Lower leg skin (tissue), 3 donors: ENCODE results near the gene PCNX1.

Source experiments
- CTCF ChIP-seq, 3 donors: fragments of 450-650 bp; IDR thresholded peaks; one replicate each; pipeline ENCODE4 v1.5.1; 2016; ENCODE audit warnings: antibody characterized with exemption in 3 of 3, mild to moderate bottlenecking in 3 of 3, moderate library complexity in 2 of 3
- POLR2A ChIP-seq, 2 donors: fragments of 450-650 bp; IDR thresholded peaks; one replicate each; pipeline ENCODE4 v1.6.1; 2016 to 2017; ENCODE audit warnings: antibody characterized with exemption in 2 of 2, mild to moderate bottlenecking in 1 of 2, moderate library complexity in 1 of 2

GRCh38 chr14:71105177-71105576 lies 197.9 kb downstream of the PCNX1 start:
- no peak for TF ChIP-seq CTCF (IDR thresholded peaks at IDR 0.05)
- TF ChIP-seq POLR2A (IDR thresholded peaks at IDR 0.05) = no peak
